GM12872 (cell line): ENCODE measurements around the gene LZTR1.

ENCODE experiments used
- CTCF ChIP-seq: IDR thresholded peaks from 3 replicates; pipeline ENCODE4 v1.5.1; 2011; ENCODE audit warnings: low read depth, mild to moderate bottlenecking, low read length, moderate library complexity; ENCODE audit not compliant: insufficient read depth

Gene LZTR1

GRCh38 chr22:20963201-20964052 lies 18.7 kb upstream of the LZTR1 start:
- TF ChIP-seq CTCF = no peak

GRCh38 chr22:20964090-20964798 lies 17.9 kb upstream of the LZTR1 start:
- no peak for TF ChIP-seq CTCF

- TF ChIP-seq CTCF = no peak
These were observed 17.3 kb upstream of the LZTR1 start for GRCh38 chr22:20964799-20965103.

- TF ChIP-seq CTCF = no peak
These were observed 16.8 kb upstream of the LZTR1 start for GRCh38 chr22:20965104-20965887.

GRCh38 chr22:20965888-20966855 lies 15.9 kb upstream of the LZTR1 start:
- TF ChIP-seq CTCF = no peak

- TF ChIP-seq CTCF = no peak
These were observed 15.0 kb upstream of the LZTR1 start, which contains the start of gene AIFM3 for GRCh38 chr22:20966883-20967696. TSS of gene AIFM3 (plus strand) at chr22:20967255. CDS start at chr22:20967945, 690 bp downstream.
